GOT3 (cell line): ENCODE measurements around the gene SLC5A5.
"Not testable (repeated sequence)": the region's sequence is repeated elsewhere in the genome, so short reads cannot be mapped to it uniquely, and the experiment has no call there.

Experiments
- DNase-seq: peaks from one replicate; lab custom pipeline; 2025; ENCODE audit warnings: mixed read lengths; lab: John Stamatoyannopoulos, UW

SLC5A5 gene

DNA sequence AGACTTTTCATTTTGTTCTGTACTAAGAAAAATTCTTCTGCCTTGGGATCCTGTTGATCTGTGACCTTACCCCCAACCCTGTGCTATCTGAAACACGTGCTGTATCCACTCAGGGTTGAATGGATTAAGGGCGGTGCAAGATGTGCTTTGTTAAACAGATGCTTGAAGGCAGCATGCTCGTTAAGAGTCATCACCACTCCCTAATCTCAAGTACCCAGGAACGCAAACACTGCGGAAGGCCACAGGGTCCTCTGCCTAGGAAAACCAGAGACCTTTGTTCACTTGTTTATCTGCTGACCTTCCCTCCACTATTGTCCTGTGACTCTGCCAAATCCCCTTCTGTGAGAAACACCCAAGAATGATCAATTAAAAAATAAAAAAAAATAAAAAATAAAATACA is 47.4 kb downstream of the SLC5A5 start:
- not testable (repeated sequence) for DNase-seq

DNA sequence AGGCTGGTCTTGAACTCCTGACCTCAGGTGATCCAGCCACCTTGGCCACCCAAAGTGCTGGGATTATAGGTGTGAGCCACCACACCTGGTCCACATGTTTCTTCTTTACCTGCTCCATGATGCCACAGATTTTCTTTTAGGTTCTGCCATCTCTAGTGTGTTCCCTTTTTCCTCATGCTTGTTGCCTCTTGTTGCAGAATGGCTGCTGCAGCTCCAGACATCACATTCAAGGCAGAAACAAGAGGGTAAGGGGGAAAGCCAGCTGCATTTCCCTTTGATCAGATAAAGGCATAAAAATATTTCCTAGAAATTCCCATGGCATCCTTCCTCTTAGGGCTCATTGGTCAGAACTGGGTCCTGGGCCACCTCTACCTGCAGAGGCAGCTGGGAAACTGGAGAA is 48.8 kb downstream of the SLC5A5 start:
- no peak for DNase-seq

DNA sequence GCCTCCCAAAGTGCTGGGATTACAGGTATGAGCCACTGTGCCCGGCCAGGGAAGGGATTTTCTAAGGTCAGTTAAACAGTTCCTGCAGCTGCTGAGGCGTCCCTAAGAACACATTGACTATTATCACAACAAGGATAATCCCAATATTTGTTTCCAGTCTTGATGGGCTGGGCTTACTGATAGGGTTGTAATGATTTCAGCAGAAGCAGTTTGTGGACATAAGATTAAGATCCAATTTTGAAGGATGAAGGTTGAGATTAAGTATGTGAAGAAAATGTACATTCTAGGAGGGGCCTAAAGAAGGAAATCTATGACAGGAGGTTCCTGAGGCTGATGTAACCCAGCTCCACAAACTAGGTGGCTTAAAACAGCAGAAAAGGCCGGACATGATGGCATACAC is 50.4 kb downstream of the SLC5A5 start:
- DNase-seq, result no peak

DNA sequence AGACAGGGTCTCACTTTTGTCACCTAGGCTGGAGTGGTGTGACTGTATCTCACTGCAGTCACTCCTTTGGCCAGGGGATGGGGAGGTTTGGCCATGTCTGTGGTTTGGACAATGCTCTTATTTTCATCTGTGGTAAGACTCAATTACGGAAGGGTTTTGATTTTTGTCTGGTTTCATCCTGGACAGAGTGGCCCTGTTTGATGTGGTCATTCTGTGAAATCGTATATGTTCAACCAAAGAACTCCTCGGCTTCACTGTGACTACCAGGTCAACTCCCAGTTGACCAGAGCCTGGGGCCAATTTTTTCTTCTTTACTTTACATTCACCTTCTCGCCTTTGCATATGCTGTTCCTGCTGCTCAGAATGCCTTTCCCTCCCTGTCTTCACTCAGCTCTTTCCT is 54.3 kb downstream of the SLC5A5 start:
- no peak for DNase-seq

DNA sequence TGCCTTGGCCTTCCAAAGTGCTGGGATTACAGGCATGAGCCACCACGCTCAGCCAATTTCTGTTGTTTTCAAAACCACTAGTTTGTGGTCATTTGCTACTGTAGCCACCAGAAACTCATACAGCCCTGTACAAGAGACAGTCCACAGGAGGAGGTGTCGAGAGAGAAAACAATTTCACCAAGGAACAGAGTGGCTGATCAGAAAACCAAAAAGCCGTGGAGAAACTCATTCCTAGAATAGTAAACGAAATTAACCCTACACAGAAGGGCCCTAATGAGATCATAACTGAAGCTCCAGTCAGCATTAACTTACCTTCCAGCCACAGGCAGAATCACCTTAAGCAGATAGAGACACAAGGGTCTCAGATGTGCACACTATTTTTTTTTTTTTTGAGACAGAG is 57.3 kb downstream of the SLC5A5 start:
- no peak for DNase-seq

DNA sequence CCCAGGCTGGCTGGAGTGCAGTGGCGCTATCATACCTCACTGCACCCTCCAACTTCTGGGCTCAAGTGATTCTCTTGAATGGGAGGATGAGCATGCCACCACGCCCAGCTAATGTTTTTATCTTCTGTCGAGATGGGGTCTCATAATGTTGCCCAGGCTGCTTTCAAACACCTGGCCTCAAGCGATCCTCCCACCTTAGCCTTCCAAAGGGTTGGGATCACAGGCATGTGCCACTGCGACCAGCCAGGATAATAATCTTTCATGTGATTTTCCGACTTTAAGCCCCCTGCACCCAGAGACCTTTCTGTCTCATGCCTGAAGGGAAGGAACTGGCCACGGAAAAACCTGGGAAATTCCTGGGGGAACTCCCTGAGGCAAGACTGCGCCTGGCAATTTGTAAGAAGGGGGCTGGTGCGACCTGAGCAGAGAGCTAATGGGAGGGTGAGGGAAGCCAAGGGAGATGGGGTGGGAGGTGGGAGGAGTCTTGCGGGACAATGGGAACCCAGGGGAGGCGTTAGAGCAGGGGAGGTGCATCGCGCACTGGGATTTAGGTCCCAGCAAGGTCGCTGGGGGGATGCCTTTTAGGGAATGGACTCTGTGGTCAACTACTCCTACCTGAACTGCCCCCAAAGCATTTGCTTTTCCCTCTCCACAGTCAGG is 59.9 kb downstream of the SLC5A5 start:
- DNase-seq, result no peak

DNA sequence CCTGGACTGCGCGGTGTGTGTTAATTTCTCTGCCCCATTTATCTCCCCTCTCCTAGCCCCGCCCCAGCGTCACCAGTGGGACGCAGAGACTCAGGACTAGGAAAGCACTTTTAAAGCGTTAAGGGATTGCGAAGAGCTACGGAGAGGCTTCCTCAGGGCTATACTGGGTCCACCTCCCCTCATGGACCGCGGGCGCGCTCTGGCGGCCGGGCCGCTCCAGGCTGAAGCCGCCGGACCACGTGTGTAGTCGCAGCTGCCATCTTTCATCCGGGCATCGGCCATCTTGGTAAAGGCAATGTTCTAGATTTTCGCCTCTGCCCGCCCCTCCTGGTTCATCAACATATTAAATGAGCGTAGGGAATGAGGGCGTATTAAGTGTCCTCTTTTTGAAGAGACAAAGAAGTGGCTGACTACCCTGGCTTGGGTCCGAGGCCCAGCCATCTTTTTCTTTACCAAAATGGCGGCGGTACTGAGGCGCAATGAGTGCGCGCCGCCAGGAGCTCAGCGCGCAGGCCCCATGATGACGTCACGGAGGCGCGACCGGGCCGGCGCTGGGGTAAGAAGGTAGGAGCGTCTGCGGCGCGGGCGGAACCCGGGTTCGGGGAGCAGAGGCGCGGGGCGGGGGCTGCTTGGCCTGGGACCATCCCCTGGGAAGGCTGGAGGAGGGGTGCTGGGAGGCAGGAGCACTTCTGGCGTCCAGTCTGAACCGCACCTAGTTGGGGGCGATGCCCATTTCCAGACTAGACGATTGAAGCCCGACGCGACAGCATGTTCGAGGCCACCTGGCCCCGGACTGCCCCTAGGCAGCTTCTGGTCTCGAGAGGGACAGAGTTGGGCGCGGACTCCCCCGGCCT is 61.0 kb downstream of the SLC5A5 start, which contains the start of gene CCDC124:
CCDC124 (plus strand) TSS at position 531 of the 854 bp plus-strand sequence. CDS start 3,406 bp downstream, outside the sequence.
- DNase-seq, result peak; percentile 74

DNA sequence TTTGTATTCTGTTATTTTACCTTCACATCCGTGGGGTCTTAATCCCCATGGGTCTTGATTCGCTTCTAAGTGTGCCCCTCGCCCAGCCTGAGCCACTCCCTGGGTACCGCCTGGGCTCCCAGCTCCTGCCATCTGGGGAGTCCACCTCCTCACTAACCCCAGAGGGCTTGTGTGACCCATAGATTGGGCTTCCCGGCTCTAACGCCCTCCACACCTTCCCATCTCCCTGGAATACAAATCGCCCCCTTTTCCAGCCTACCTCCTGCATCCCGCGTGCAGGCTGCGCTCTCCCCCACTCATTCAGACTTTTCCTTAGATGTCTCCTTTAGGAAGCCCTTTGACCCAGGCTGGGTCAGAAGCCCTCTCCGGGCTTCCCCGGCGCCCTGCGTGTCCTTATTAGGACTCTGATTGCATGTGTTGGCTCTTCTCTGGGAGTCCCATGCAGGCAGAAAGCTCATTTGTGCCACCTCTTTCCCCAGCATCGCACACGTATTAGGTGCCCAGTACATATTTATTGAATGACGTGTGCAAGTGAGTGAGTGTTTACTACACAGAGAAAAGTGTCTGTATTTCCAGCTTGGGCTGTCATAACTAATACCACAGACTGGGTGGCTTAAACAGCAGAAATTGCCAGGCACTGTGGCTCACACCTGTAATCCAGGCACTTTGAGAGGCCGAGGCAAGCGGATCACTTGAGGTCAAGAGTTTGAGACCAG is 61.8 kb downstream of the SLC5A5 start:
- DNase-seq, result no peak

DNA sequence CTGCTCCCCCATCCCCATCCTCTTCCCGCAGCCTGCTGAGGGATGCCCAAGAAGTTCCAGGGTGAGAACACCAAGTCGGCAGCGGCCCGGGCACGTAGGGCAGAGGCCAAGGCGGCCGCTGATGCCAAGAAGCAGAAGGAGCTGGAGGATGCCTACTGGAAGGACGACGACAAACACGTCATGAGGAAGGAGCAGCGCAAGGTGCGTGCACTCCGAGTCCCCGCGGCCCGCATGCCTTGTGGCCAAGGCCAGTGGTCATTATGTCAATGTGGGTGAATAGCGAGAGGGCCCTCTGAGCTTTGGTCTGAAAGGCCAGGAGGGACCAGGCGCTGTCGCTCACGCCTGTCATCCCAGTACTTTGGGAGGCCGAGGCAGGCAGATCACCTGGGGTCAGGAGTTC is 64.6 kb downstream of the SLC5A5 start:
- DNase-seq, result no peak

DNA sequence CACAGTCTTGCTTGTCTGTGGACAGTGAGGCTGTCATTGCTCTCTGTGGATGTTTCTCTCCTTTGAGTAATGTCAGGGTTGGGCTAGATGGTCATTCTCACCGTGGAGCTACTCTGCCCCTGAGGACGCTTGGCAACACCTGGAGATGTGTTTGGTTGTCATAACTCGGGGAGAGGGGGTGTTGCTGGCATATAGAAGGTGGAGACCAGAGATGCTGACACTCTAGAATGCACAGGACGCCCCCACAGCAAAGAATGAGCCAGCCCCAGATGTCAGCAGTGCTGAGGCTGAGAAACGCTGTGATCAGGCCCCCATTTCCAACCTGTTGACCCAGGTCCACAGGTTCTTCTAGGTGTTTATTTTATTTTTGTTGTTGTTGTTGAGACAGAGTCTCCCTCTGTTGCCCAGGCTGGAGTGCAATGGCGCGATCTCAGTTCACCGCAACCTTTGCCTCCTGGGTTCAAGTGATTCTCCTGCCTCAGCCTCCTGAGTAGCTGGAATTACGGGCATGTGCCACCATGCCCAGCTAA is 65.7 kb downstream of the SLC5A5 start:
- DNase-seq, result no peak

DNA sequence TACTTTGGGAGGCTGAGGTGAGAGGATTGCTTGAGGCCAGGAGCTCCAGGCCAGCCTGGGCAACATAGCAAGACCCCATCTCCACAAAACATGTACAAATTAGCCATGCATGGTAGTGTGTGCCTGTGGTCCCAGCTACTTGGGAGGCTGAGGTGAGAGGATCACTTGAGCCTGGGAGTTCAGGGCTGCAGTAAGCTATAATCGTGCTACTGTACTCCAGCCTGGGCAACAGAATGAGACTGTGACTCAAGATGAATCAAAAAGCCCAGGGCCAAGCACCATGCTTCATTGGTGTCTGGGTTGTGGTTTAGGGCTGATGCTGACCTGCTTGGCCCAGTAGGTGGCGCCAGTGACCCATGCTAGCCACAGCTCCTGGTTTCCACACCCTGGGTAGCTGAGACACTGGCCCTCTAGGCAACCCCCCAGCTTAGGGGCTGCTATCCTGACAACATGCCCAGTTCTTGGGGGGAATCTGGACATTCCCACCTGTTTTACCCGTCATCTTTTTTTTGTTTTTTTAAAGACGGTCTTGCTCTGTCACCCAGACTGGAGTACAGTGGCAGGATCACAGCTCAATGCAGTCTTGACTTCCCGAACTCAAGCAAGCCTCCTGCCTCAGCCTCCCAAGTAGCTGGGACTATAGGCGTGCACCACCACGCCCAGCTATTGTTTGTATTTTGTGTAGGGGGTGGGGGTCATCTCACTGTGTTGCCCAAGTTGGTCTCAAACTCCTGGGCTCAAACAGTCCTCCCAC is 66.5 kb downstream of the SLC5A5 start:
- DNase-seq, result peak; percentile 65

DNA sequence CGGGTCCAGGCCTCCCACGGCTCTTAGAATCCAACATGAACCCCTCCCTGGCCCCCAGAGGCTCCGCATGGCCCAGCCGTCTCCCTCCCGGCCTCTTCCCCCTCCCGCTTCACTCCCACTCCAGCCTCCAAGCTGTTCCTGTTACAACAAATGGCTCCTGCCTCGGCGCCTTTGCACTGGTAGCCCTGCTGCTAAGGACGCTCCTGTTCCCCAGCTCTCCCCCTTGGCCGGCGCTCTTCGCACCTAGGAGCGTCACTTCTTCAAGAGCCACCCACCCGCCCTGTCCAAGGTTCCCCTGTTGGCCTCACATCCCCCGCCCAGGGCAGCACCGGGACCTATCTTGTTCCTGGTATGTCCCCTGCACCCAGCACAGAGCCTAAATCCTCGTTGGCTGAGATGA is 70.4 kb downstream of the SLC5A5 start:
- DNase-seq, result no peak

DNA sequence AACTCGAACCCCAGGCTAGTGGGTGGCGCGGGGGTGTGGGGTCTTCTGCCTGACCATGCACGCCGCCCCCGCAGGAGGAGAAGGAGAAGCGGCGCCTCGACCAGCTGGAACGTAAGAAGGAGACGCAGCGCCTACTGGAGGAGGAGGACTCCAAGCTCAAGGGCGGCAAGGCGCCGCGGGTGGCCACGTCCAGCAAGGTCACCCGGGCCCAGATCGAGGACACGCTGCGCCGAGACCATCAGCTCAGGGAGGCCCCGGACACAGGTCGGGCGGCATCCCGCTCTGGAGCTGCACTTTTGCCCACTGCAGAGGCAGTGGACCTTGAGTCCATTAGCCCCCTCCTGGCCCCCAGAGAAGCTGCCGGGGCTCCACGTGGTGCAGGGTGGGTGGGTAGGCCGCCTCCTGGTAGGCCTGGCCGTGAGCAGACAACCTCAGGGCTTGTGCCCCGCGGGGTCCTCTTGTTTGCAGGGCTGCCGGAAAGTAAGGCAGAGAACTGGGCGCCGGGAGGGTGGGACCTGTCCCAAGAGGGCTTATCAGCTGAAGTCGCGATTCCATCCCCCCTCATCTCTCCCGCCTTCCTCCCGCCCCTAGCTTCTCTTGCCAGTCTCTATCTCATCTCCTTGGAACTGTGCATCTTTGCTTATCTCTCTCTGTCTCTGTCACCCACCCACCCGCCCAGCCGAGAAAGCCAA is 71.0 kb downstream of the SLC5A5 start:
- no peak for DNase-seq

DNA sequence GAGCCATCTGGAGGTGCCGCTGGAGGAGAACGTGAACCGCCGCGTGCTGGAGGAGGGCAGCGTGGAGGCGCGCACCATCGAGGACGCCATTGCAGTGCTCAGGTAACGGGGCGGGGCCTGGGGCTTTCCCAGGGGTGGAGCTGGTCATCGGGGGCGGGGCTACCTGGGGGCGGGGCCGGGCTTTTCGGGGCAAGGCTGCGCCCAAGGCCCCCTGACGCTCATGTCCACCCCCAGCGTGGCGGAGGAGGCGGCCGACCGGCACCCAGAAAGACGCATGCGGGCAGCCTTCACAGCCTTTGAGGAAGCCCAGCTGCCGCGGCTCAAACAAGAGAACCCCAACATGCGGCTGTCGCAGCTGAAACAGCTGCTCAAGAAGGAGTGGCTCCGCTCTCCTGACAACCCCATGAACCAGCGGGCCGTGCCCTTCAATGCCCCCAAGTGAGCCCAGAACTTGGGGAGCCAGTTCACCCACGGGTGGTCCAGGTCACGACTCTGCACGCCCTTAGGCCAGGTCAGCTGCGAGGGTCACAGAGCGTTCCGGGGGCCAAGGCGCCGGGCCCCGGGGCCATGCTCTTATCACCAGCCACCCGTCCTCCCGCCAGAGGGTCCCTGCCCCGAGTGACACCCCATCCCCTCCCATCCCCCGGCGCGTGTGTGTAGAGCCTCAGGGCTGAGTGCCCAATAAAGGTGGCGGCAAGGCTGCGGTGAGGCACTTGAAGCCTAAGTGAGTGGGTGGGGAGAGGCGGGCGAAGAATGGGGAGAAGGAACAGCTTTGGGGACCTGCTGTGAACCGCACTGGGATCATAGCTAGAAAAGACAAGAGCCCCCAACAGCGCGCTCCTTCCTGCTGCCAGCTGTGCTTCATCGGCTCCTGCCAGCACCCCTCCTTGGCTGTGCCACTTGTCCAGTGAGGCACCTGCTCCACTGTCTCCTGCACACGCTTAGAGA is 71.8 kb downstream of the SLC5A5 start:
- no peak for DNase-seq

DNA sequence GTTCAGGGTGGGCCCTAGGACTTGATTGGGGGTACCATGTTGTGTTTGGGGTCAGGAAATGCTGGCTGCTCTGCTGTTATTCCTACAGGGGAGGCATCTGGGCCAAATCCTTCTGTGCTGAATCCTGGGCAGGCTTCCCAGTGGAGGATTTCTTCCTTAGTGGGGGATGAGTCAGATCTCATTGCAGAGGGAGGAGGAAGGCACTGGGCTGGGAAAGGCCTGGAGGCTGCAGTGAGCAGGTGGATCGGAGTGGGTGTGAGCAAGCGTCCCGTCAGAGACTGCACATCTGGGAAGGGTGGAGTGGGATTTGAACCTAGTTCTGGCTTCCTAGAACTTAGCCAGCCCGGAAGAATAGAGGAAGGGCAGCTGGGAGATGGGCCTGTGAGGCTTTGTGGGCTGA is 72.6 kb downstream of the SLC5A5 start:
- DNase-seq, result no peak
